NCI-H2196 (cell line): ENCODE data around the gene BRMS1L.

Experiments used
- DNase-seq: peaks from one replicate; lab custom pipeline; 2025; ENCODE audit not compliant: unreplicated experiment; lab: John Stamatoyannopoulos, UW

The BRMS1L gene

GRCh38 chr14:35865611-35866324 is 39.6 kb downstream of the BRMS1L start:
- DNase-seq: no peak

DNA sequence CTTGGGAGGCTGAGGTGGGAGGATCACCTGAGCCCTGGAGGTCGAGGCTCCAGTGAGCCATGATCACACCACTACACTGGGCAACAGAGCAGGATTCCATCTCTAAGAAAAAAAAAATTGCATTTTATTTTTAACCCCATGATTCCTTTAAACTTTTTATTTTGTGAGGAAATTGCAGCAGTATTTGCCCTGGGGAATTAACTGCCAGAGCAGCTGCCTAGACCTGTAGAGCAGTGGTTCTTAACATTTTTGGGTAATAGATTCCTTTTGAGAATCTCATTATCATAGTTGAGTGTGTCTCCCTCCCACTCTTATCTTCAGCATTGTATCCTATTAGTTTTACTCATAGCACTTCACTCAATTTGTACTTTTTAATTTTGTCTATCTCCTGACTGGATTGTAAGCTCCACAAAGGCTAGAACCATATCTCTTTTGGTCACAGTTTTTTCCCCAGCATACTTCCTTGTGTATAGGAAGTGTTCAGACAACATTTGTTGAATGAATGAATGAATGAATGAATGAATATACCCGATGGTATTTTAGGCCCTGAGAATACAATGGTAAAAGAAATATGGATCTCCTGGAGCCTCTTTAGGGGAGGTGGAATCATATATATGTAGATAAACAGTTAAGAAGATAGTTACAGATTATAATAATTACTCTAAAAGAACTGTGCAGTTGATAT is 40.6 kb downstream of the BRMS1L start:
- no peak for DNase-seq

DNA sequence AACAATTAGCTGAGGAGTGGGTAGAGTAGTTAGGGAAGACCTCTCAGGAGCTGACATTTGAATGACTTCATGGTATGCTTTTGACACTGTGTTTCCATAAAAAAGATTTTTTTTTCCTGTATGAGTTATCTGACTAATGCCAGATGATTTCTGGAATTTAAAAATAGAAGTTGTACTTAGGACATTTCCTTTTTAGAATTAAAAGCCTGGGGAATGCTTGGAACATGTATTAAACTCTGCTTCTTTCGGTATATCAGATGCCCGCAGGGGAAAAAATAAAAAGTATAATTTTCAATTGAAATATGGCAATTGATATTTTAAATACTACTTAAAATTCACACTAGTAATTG is 41.1 kb downstream of the BRMS1L start:
- DNase-seq: no peak

GRCh38 chr14:35875296-35875695 is 49.2 kb downstream of the BRMS1L start:
- DNase-seq: no peak

- no peak for DNase-seq
These were observed 51.1 kb downstream of the BRMS1L start for GRCh38 chr14:35877276-35877675.

DNA sequence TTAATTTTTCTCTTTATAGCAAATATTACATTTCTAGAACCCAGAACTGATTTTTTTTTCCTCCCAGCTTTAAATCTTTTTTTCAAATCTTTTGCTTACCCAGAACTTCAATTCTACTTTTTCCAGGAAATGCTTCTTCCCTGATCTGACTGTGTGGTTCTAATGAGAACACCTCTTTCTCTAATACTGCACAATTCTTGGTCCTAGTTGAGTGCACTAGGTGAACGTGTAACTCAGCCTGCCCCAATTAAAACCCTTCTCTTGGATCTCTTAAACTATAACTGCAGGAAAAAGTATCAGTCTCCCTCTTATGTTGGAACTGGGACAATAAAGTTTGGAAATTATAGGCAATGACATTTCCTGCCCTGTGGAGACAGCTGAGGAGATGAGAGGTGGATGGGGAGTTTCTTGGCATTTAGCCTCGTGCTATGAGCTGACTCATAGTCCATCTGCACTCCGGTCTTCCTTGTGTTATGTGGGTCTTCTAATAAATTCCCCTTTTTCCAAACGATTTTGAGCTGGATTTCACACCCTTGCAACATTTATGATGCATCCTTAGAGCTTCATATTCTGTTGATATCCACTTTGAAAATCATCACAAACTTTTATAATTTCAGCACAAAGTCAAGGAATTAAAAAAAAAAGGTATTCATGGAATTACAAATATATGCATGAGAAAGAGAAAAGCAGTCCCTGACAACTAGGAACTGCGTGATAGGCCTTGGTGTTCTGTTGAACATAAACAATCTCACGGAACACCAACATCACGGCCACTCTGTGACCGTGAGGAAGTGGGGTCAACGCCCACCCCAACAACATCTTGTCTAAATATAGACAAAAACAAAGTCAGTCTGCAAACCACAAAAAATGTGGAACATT is 52.4 kb downstream of the BRMS1L start:
- peak; percentile 33 for DNase-seq

DNA sequence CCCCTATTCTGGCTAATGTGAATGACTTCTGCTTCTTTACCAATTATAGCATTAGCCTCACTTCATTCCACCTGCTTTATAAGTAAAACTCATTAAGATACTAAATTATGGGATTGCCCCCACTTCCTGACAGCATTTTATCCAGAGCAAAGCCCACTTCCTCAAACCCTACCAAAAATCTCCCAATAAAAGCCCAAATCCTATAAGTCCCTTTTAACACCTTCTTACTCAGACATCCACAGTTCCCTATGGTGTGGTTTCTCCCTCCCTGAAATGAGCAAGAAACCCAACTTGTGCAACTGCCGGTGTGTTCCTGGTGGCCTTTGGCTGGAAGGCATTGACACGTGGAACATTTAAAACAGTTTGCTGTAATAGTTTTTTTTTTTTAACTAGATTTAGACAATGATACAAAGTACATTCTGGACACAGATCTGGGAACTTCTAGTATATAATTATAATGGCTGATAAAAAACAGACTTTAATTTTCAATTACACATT is 53.1 kb downstream of the BRMS1L start:
- DNase-seq: no peak

DNA sequence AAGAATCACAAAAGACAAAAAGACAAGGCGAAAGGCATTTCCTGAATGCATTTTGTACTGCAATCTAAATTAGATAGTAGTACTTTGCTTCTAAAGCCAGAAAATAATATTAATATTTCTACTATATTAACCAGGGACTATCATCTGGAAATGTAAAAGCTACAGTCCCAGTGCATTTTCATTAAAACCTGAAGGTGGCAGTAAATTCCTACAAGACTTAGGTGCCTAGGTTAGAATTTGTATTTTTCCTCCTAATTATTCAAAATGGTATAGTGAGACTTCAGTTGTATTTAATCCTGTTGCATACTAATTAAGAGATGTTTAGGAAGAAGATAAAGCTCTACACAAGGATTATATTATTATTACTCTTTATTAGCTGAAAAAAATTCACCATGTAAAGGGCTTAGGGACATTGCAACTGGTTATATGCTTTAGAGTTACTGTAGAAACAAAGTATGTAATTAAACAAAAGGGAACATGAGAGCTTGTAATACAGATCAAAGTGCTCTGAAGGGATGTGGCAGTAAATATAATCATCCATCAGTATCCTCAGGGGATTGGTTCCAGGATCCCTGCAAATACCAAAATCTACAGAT is 53.6 kb downstream of the BRMS1L start:
- DNase-seq: peak; percentile 38

GRCh38 chr14:35881280-35881679 is 55.1 kb downstream of the BRMS1L start:
- no peak for DNase-seq

GRCh38 chr14:35883677-35884293 is 57.6 kb downstream of the BRMS1L start:
- peak; percentile 38 for DNase-seq

DNA sequence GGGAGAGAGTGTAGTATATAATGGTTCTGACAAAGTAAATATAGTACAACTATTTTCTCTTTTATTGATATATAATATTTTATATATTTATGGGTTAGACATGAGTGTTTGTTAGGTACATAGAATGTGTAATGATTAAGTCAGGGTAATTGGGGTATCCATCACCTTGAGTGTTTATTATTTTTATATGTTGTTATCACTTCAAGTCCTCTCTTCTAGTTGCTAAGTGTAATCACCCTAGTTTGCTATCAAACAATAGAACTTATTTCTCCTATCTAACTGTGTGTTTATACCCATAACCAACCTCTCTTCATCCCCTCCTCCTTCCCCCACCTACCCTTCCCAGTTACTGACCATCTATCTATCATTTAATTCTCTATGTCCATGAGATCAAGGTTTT is 64.2 kb downstream of the BRMS1L start:
- no peak for DNase-seq

GRCh38 chr14:35895256-35895655 is 69.1 kb downstream of the BRMS1L start:
- no peak for DNase-seq

GRCh38 chr14:35897616-35898111 is 71.5 kb downstream of the BRMS1L start:
- DNase-seq: no peak

DNA sequence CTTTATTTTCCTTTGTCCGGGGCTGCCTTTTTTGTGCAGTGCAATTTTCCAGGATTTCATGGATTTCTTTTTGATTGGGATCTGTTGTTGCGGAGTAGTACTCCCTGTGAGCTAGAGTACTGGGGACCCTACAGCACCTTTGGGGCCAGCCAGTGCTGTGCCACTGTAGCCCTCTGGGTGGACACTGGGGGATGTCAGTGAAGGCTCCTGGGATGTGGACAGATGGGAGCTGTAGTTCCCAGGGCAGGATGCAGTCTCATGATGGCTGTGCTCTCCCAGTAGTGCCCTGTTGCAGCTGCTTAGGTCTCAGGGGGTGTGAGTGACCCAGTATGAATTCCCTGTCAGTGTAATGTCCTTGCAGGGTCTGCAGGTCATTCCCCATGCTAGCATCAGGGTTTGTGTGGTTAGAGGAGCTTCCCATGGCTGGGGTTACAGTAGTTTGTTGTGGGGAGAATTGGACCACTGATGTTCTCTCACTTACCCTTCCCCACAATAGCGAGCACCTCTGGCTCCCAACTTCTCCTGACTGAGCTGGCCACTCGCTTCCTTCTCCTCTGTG is 72.2 kb downstream of the BRMS1L start:
- no peak for DNase-seq

DNA sequence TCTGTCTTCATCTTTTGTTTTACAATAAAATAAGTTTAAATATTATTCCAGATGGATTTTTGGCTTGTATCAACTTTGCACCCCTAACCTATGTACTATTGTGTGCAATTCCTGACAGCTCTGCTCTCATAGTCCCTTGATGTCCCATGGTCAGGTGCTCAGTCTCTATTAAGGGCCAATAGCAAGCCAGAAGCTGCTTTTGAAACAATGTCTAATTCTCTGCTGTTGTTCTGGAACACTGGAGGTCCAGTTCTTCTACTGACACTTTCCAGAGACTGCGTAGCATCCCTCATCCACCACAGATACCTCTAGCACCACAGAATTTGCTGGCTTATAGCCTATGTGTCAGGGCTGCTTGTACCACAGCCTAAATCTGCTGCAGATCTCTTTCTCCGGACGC is 74.6 kb downstream of the BRMS1L start:
- DNase-seq: no peak

DNA sequence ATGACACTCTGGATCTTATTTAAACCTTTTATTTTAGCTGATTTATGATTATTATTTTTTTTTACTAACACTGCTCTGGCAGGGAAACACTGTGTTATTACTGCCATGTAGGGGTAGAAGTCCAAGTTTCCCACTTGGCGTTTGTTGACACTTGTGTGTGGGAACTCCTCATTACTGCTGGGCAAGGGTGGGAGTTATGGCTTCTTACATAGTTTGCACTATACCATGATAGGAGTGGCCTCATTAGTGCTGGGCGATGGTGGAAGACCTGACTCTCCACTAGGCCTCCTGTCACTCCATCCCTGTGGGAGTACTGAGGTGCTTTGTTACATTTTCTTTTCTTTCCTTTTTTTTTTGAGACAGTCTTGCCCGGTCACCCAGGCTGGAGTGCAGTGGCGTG is 83.5 kb downstream of the BRMS1L start:
- no peak for DNase-seq

DNA sequence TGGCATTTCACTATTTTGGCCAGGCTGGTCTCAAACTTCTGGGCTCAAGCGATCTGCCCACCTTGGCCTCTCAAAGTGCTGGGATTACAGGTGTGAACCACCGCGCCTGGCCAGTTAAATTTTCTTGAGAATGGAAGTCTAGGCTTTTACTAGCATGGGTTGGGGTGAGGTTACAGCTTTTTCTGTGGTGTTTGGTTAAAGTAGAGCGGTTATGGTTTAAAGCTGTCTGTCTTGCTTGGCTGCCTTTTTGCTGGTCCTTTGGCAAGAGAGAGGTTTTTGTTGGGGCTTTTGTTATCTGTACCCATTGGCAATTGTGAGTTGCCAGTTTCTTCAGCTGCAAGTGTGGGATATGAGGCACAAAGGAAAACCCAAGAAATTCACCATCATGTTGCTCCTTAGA is 84.1 kb downstream of the BRMS1L start:
- no peak for DNase-seq

- no peak for DNase-seq
These were observed 85.0 kb downstream of the BRMS1L start for GRCh38 chr14:35911097-35911496.

- no peak for DNase-seq
These were observed 89.0 kb downstream of the BRMS1L start for GRCh38 chr14:35915185-35915584.

DNA sequence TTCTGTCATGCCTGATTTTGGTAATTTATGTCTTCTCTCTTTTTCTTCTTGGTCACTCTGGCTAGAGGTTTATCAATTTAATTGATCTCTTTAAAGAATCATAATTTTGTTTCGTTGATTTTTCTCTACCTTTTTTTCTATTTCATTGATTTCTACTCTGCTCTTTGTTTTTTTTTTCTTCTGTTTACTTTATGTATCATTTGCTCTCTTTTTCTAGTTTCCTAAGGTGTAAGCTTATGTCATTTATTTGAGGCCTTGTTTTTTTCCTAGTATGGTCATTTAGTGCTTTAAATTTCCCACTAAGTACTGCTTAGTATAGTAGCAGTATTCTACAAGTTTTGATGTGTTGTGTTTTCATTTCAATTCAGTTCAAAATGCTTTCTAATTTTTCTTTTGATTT is 89.6 kb downstream of the BRMS1L start:
- no peak for DNase-seq
